GM23248 (cell line): Measurements from ENCODE around the gene IFNGR1. TPM values are rescaled to one million over a fixed set of nuclear protein-coding genes. Genes with fewer than 3 reads are reported as not detected.

Experiments
- DNase-seq: peaks from one replicate; pipeline ENCODE4 v3.0.0-alpha.2; 2015
- H2AFZ ChIP-seq: fragments of 200-600 bp; sonication (generic); 2 replicates; pipeline ENCODE4 v1.6.1; 2016; ENCODE audit warnings: antibody characterized with exemption
- H3F3A ChIP-seq: fragments of 200-600 bp; sonication (generic); 2 replicates; pipeline ENCODE4 v1.6.1; 2016; ENCODE audit warnings: mild to moderate bottlenecking, antibody characterized with exemption, mixed run types; ENCODE audit not compliant: insufficient read depth
- H3K27ac ChIP-seq: fragments of 200-600 bp; sonication (generic); 2 replicates; pipeline ENCODE4 v1.5.1; 2016; ENCODE audit warnings: mild to moderate bottlenecking
- H3K27me3 ChIP-seq: fragments of 200-600 bp; sonication (generic); replicated peaks from 2 replicates; pipeline ENCODE4 v1.6.1; 2016; ENCODE audit warnings: mild to moderate bottlenecking; ENCODE audit not compliant: insufficient read depth
- H3K36me3 ChIP-seq: fragments of 200-600 bp; sonication (generic); 2 replicates; pipeline ENCODE4 v1.6.1; 2016; ENCODE audit warnings: low read depth, mild to moderate bottlenecking
- H3K4me1 ChIP-seq: fragments of 200-600 bp; sonication (generic); 2 replicates; pipeline ENCODE4 v1.6.1; 2016; ENCODE audit warnings: mild to moderate bottlenecking; ENCODE audit not compliant: insufficient read depth
- H3K4me2 ChIP-seq: fragments of 200-600 bp; sonication (generic); one replicate; pipeline ENCODE4 v1.6.1; 2016; ENCODE audit warnings: mild to moderate bottlenecking; ENCODE audit not compliant: unreplicated experiment
- H3K4me3 ChIP-seq: fragments of 200-600 bp; sonication (generic); 2 replicates; pipeline ENCODE4 v1.5.1; 2016; ENCODE audit warnings: mild to moderate bottlenecking
- H3K79me2 ChIP-seq: fragments of 200-600 bp; sonication (generic); 2 replicates; pipeline ENCODE4 v1.6.1; 2016; ENCODE audit warnings: mild to moderate bottlenecking; ENCODE audit not compliant: insufficient read depth
- H3K9ac ChIP-seq: fragments of 200-600 bp; sonication (generic); 2 replicates; pipeline ENCODE4 v1.6.1; 2016; ENCODE audit warnings: mild to moderate bottlenecking
- H3K9me2 ChIP-seq: fragments of 200-600 bp; sonication (generic); 2 replicates; pipeline ENCODE4 v1.6.1; 2016; ENCODE audit warnings: mixed run types, mild to moderate bottlenecking, moderate library complexity; ENCODE audit not compliant: insufficient read depth
- H3K9me3 ChIP-seq: fragments of 200-600 bp; sonication (generic); one replicate; pipeline ENCODE4 v1.6.1; 2017; ENCODE audit warnings: low read depth
- H4K20me1 ChIP-seq: fragments of 200-600 bp; sonication (generic); 2 replicates; pipeline ENCODE4 v1.6.0; 2016; ENCODE audit not compliant: insufficient read depth
- EZH2 ChIP-seq: fragments of 200-600 bp; sonication (generic); IDR thresholded peaks from 2 replicates; pipeline ENCODE4 v1.6.1; 2018; ENCODE audit warnings: antibody characterized with exemption, mild to moderate bottlenecking; ENCODE audit not compliant: insufficient read depth, poor library complexity, severe bottlenecking
- EZH2phosphoT487 ChIP-seq: fragments of 200-600 bp; sonication (generic); IDR thresholded peaks from 2 replicates; pipeline ENCODE4 v1.6.1; 2018; ENCODE audit warnings: antibody characterized with exemption, moderate library complexity, mild to moderate bottlenecking, low read depth; ENCODE audit not compliant: insufficient read depth
- WGBS, 2 experiments: methylation state at CpG; one replicate each; pipeline ENCODE4 v1.1.6; 2015 to 2017; ENCODE audit warnings: low lambda C conversion rate in 2 of 2, low coverage in 1 of 2; ENCODE audit errors: missing lambda C conversion rate in 2 of 2; 5-methylcytosine and 5-hydroxymethylcytosine counted together
- in situ Hi-C: fragments of 300-500 bp; cut with MboI; formaldehyde crosslinking; loops from 2 replicates; pipeline ENCODE4 v1.15.0; 2020
- polyA plus RNA-seq: library from polyadenylated mRNA; unstranded; fragments of >200 nt; fragmentation: Nextera tagmentation; extraction: Ambion mirVana; gene quantifications from 2 replicates; pipeline ENCODE4 v1.2.1, GENCODE V29; 2016
- total RNA-seq: library from RNA; depleted of rRNA; stranded (reverse); fragments of >200 nt; shearing (Covaris generic); gene quantifications from 2 replicates; pipeline ENCODE4 v1.2.3, GENCODE V29; 2014

Gene IFNGR1
- total and polyA plus RNA-seq, 2 experiments from 2014 or later, result 58.8 to 61.6 TPM

DNA sequence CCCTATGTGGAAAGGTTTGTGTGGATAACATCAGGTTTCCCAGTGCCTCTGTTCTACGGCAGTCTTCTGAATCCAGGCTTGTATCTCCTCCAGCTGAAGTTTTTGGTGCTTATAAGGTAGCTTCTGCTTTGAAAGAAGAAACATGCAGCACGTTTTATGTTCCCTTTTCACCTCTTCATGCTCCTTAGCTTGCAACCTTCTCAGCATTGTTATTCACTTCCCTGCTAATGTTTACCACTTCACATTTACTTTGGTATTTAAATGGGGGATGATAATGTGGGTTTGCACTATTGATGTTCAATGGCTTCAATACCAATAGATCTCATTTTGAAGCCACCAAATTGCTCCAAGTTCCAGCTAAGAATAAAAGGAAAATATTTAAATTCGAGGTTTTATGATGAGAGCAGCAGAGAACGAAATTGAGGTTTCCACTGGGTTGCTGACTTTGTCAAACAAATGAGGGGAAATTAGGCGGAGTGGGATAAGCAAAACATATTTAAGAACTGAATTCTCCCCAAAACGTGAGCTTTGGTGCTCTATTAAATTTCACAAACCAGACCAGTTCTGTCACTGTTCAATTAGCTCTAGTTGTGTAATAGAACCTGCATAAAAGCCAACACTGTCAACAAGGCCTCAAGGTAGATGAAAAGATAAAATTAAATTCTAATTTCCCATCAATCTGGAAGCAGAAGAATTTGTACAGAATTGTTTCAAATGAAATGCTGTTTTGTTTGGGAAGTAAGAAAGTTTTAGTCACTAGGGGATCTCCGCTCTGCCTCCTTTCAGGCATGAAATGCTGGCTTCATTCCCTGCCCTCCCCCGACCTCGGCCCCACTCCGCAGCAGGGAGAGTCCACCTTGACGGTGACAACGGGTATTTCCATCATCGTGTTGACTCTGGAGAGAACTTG lies 47.1 kb downstream of the IFNGR1 start:
- DNase-seq, result no peak
- WGBS, 2 experiments, result 49 to 55% methylated on average over 13 of the region's 13 CpGs
- no peak overlapping the region for H3K27ac ChIP-seq
- H3K36me3 ChIP-seq, result no peaks in the 10 kb centered on the region
- TF ChIP-seq EZH2 (no peak), EZH2phosphoT487 (no peak)
- no peak overlapping the region for H3K9ac ChIP-seq
- no peak overlapping the region for H3K4me3 ChIP-seq
- H3K9me2 ChIP-seq, result no peaks in the 10 kb centered on the region
- H3K27me3 ChIP-seq, result peaks cover 15% of the 10 kb centered on the region; the same call in 1 of the 2 replicates
- H3K9me3 ChIP-seq, result no peaks in the 10 kb centered on the region
- no peak overlapping the region for H3K4me2 ChIP-seq
- H3F3A ChIP-seq, result no peaks in the 10 kb centered on the region
- H2AFZ ChIP-seq, result no peak overlapping the region
- in situ Hi-C loops, result no loop called here
- no peaks in the 10 kb centered on the region for H3K79me2 ChIP-seq
- no peaks in the 10 kb centered on the region for H3K4me1 ChIP-seq
- H4K20me1 ChIP-seq, result no peaks in the 10 kb centered on the region

DNA sequence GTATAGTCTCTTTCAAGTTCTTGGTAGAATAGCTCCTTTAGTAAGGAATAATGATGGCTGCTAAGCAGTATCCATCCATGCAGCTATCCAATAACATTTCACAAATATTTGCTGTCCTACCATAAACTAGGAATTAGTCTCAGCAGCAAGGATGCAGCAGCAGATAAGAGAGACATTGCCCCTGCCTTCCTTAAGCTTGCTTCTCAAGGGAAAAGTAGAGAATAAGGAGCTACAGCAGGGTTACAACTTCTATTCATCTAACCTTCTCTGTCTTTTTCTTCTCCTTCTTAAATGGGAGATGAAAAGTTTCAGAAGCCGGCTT lies 48.2 kb downstream of the IFNGR1 start:
- H2AFZ ChIP-seq, result no peak overlapping the region
- no peak for TF ChIP-seq EZH2
- no peak for TF ChIP-seq EZH2phosphoT487
- no peaks in the 10 kb centered on the region for H4K20me1 ChIP-seq
- WGBS, 2 experiments, result 81 to 85% methylated on average over 1 of the region's 1 CpG
- H3K27ac ChIP-seq, result no peak overlapping the region
- no peak for DNase-seq
- no peaks in the 10 kb centered on the region for H3K9me2 ChIP-seq
- no peaks in the 10 kb centered on the region for H3F3A ChIP-seq
- no peaks in the 10 kb centered on the region for H3K9me3 ChIP-seq
- peaks cover 15% of the 10 kb centered on the region; the same call in 1 of the 2 replicates for H3K27me3 ChIP-seq
- no peak overlapping the region for H3K9ac ChIP-seq
- H3K79me2 ChIP-seq, result no peaks in the 10 kb centered on the region
- no peak overlapping the region for H3K4me3 ChIP-seq
- no peaks in the 10 kb centered on the region for H3K4me1 ChIP-seq
- no peaks in the 10 kb centered on the region for H3K36me3 ChIP-seq
- no peak overlapping the region for H3K4me2 ChIP-seq
- in situ Hi-C loops, result no loop called here

- Histone ChIP-seq H4K20me1 (no peaks in the 10 kb centered on the region), H3K27me3 (peaks cover 11% of the 10 kb centered on the region; the same call in 1 of the 2 replicates), H3K9me3 (no peaks in the 10 kb centered on the region), H3K27ac (no peak overlapping the region), H3K4me3 (no peak overlapping the region), H3K9ac (no peak overlapping the region), H3K79me2 (no peaks in the 10 kb centered on the region), H3K4me2 (no peak overlapping the region), H3F3A (no peaks in the 10 kb centered on the region), H3K9me2 (no peaks in the 10 kb centered on the region), H3K36me3 (no peaks in the 10 kb centered on the region), H3K4me1 (no peaks in the 10 kb centered on the region), H2AFZ (no peak overlapping the region)
- TF ChIP-seq EZH2 (no peak), EZH2phosphoT487 (no peak)
- in situ Hi-C loops, result no loop called here
- WGBS, 2 experiments, result 60 to 62% methylated on average over 13 of the region's 13 CpGs
- no peak for DNase-seq
Observed at GRCh38 chr6:137170266-137171052, 48.7 kb downstream of the IFNGR1 start.

DNA sequence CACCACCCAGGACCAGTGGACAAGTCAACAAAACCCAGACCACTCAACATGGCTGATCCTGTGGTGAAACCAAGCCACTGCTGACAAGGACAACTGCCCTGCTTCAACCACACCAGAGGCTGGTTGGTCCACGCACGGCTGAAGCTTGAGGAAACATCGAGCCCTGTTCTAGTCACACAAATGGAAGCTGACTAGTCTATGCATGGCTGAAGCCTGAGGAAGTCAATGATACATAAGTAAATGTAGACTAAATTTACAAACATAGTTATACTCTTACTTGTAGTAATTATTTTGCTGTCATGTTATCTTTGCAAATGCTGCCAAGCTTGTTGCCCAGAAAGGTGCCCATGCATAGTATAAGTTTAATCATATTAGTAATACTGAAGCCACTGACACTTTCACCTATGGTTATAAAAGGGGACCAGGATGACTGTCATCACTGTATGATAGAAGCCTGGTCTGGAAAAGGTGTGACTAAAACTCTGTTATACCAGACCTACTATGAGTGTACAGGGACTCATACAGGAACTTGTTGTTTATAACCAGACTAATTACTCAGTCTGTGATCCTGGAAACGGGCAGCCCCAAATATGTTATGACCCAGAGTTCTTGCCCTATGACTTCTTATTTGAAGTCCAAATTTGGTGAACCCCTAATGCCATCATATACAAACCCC lies 51.3 kb downstream of the IFNGR1 start:
- in situ Hi-C loops, result no loop called here
- 54 to 60% methylated on average over 4 of the region's 4 CpGs for WGBS, 2 experiments
- H3K4me1 ChIP-seq, result no peaks in the 10 kb centered on the region
- H3K27ac ChIP-seq, result no peak overlapping the region
- no peaks in the 10 kb centered on the region for H3K9me3 ChIP-seq
- H3K4me2 ChIP-seq, result no peak overlapping the region
- H2AFZ ChIP-seq, result no peak overlapping the region
- no peak overlapping the region for H3K9ac ChIP-seq
- no peak for DNase-seq
- peaks cover 6% of the 10 kb centered on the region; the same call in 1 of the 2 replicates for H3K27me3 ChIP-seq
- no peak overlapping the region for H3K4me3 ChIP-seq
- H3K36me3 ChIP-seq, result no peaks in the 10 kb centered on the region
- no peaks in the 10 kb centered on the region for H3K79me2 ChIP-seq
- H3K9me2 ChIP-seq, result no peaks in the 10 kb centered on the region
- H4K20me1 ChIP-seq, result no peaks in the 10 kb centered on the region
- TF ChIP-seq EZH2, result no peak
- TF ChIP-seq EZH2phosphoT487, result no peak
- H3F3A ChIP-seq, result no peaks in the 10 kb centered on the region
